CD4-positive, alpha-beta T cell treated with Interleukin-2 at 100 ng/mL for 4 hours (primary cell): Measurements from ENCODE around the gene MRPL41.
"Not testable (repeated sequence)": the region's sequence is repeated elsewhere in the genome, so short reads cannot be mapped to it uniquely, and the experiment has no call there.

Experiments used
- DNase-seq: peaks from one replicate; pipeline ENCODE4 v3.0.0-alpha.2; 2020; ENCODE audit warnings: low spot score

MRPL41 gene

GRCh38 chr9:137553654-137554053, 2.0 kb downstream of the MRPL41 start:
- DNase-seq = not testable (repeated sequence)

- DNase-seq = no peak
Observed at GRCh38 chr9:137554349-137554748, 2.7 kb downstream of the MRPL41 start.

GRCh38 chr9:137555179-137555578, 3.5 kb downstream of the MRPL41 start:
- DNase-seq = no peak

GRCh38 chr9:137556069-137556838, 4.6 kb downstream of the MRPL41 start:
- DNase-seq = no peak

GRCh38 chr9:137558127-137558526, 6.4 kb downstream of the MRPL41 start:
- no peak for DNase-seq

- no peak for DNase-seq
Observed at GRCh38 chr9:137564134-137564533, 12.5 kb downstream of the MRPL41 start.

GRCh38 chr9:137564817-137565411, 13.2 kb downstream of the MRPL41 start:
- peak; percentile 11 for DNase-seq

GRCh38 chr9:137568445-137568844, 16.8 kb downstream of the MRPL41 start:
- not testable (repeated sequence) for DNase-seq

- no peak for DNase-seq
Observed at GRCh38 chr9:137569609-137570203, 18.0 kb downstream of the MRPL41 start.

GRCh38 chr9:137570566-137570965, 18.9 kb downstream of the MRPL41 start:
- DNase-seq = no peak

GRCh38 chr9:137574192-137574591, 22.5 kb downstream of the MRPL41 start:
- no peak for DNase-seq

GRCh38 chr9:137575364-137575715, 23.7 kb downstream of the MRPL41 start:
- DNase-seq = peak; percentile 33

GRCh38 chr9:137575716-137576411, 24.2 kb downstream of the MRPL41 start:
- DNase-seq = no peak

GRCh38 chr9:137578518-137579258, 27.0 kb downstream of the MRPL41 start, which contains the start of gene DPH7:
TSS of gene DPH7 (minus strand) at chr9:137578925. CDS start at chr9:137578777, 148 bp downstream.
- DNase-seq = peak; percentile 95

GRCh38 chr9:137579259-137579604, 27.6 kb downstream of the MRPL41 start:
- DNase-seq = no peak

- DNase-seq = no peak
Observed at GRCh38 chr9:137580209-137580953, 28.7 kb downstream of the MRPL41 start.

GRCh38 chr9:137580954-137581322, 29.3 kb downstream of the MRPL41 start:
- DNase-seq = no peak

- no peak for DNase-seq
Observed at GRCh38 chr9:137581361-137582285, 29.9 kb downstream of the MRPL41 start.

GRCh38 chr9:137582286-137582860, 30.7 kb downstream of the MRPL41 start:
- DNase-seq = no peak

GRCh38 chr9:137583347-137583746, 31.7 kb downstream of the MRPL41 start:
- no peak for DNase-seq
